ENCODE measurements around the gene MXRA8.
"Not testable (repeated sequence)": the region's sequence is repeated elsewhere in the genome, so short reads cannot be mapped to it uniquely, and the experiment has no call there.

The MXRA8 gene

GRCh38 chr1:1391225-1391624 lies 32.9 kb upstream of the MXRA8 start:
- no peak for DNase-seq (ENCODE audit: low spot score)

GRCh38 chr1:1390675-1391074 lies 32.3 kb upstream of the MXRA8 start:
- DNase-seq (ENCODE audit: low spot score): no peak

- DNase-seq (ENCODE audit: low spot score): no peak
Measured at GRCh38 chr1:1388078-1388472, 29.7 kb upstream of the MXRA8 start.

GRCh38 chr1:1387098-1388077 lies 29.0 kb upstream of the MXRA8 start:
- DNase-seq (ENCODE audit: low spot score): no peak

DNA sequence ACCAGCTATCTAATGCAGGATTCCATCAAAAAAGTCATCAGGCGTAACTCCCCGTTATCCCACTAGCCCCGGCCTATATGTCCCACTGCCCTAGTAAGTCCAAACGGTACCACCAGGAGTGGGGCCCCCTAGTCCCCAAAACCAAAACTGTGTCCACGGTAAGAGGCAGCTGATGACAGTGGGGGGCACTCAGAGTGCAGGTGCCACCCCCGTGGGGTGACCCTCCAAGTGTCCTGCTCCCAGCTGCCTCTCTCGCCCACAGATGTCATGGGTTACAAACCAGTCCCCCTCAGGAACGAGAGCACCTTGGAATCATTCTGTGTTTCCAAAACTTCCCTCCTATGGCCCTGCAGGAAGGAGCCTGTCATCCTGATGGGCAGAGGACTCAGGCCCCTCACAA lies 27.6 kb upstream of the MXRA8 start:
- no peak for DNase-seq (ENCODE audit: low spot score)

GRCh38 chr1:1385339-1385738 lies 27.0 kb upstream of the MXRA8 start:
- DNase-seq (ENCODE audit: low spot score): not testable (repeated sequence)

DNA sequence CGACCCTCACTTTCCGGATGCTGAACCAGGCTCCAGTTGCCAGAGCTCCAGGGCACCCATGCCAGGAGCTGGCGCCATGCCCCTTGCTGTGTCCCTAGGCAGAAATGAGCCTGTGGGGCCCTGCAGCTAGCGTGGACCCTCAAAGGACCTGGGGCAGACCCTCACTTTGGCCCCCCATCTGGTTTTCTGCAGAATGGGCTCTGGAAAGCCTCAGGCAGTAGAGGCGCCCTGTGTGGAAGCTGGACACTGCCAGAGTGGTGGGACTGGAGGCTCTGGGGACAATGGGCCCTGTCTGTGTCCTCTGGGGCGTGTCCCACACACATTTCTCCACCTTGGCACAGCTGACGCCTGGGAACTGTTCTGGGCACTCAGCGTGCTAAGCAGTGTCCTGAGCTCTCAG lies 22.9 kb upstream of the MXRA8 start:
- no peak for DNase-seq (ENCODE audit: low spot score)

DNA sequence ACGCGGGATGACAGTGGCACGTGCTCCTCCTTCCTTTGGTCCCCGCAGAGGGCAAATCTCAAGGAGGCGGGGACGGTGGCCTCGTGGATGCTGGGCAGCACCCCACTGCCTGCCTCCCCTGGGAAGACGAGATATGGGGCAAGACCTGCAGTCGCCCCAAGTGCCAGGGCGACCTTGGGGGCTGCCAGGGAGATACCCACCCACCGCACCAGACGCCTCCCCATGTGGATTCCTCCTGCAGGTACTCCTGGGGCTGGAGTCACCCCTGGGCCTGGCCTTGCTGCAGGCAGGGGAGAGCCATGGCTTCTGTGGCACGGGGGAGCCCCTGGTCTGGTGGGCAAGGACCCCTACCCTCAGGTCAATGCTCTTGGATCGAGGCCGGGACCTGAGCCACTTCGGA lies 22.5 kb upstream of the MXRA8 start:
- DNase-seq (ENCODE audit: low spot score): no peak

DNA sequence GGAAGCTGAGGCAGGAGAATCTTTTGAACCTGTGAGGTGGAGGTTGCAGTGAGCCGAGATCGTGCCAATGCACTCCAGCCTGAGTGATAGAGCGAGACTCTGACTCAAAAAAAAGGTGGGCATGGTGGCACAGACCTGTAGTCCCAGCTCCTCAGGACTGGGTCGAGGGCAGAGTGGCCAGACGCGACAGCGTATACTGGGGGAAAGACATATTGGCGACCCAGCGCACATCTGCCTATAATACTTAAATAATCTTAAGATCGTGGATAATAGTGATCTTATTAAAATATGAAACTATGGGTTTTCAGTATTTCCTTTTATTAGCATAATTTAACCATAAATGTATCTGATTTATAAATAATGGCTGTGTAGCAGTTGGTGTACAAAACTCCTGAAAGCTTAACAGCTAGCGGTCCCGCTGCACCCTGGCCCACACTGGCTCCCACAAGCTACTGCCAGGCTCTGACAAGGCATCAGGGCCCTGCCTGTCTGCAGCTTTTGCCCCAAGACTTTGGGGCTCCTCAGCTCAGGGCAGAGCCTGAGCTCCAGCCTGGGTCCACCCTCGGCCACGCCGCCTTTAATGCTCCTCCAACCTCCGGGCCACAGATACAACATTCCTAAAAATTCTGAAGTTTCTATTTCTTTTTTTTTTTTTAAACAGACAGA lies 19.3 kb upstream of the MXRA8 start:
- no peak for DNase-seq (ENCODE audit: low spot score)

- DNase-seq (ENCODE audit: low spot score): no peak
Measured at GRCh38 chr1:1376551-1377226, 18.3 kb upstream of the MXRA8 start.

GRCh38 chr1:1374929-1375662 lies 16.7 kb upstream of the MXRA8 start, which contains the start of gene AURKAIP1:
Gene AURKAIP1 (minus strand): TSS chr1:1375207. CDS start chr1:1374756, 451 bp downstream.
- peak; percentile 99 for DNase-seq (ENCODE audit: low spot score)

- no peak for DNase-seq (ENCODE audit: low spot score)
Measured at GRCh38 chr1:1374589-1374928, 16.2 kb upstream of the MXRA8 start.

DNA sequence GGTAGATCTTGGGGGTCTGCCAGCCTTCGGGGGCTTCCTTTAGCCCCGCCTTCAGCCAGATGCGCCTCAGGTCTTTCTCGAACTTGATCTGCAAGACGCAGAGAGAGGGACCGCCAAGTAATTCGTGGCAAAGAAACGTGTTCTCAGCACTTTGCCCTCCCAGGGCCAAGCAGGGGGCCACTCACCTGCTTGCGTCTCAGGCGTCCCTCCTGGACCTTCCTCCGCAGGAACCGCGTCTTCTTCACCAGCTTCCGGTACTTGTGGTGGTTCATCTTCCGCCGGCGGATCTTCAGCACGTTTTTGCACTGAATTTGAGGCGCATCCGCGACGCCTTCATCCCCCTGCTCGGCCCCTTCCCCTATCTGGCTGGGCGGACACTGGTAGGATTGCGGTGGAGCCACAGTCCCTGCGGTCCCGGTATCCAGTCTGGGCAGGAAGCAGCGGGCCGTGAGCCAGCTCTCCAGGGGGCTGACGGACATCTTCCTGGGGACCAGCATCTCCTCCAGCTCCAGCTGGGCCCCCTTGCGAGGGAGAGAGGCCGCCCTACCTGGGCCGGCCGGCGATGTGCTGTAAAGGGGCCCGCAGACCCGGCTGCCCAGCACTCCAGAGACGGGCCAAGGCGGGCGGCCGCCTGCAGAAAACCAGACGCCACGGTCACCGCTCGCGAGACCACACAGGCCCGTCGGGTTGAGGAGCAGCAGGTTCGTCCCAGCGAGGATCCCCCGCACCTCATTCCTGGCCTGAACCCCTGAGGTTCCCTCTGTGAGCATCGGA lies 15.6 kb upstream of the MXRA8 start:
- DNase-seq (ENCODE audit: low spot score): no peak

DNA sequence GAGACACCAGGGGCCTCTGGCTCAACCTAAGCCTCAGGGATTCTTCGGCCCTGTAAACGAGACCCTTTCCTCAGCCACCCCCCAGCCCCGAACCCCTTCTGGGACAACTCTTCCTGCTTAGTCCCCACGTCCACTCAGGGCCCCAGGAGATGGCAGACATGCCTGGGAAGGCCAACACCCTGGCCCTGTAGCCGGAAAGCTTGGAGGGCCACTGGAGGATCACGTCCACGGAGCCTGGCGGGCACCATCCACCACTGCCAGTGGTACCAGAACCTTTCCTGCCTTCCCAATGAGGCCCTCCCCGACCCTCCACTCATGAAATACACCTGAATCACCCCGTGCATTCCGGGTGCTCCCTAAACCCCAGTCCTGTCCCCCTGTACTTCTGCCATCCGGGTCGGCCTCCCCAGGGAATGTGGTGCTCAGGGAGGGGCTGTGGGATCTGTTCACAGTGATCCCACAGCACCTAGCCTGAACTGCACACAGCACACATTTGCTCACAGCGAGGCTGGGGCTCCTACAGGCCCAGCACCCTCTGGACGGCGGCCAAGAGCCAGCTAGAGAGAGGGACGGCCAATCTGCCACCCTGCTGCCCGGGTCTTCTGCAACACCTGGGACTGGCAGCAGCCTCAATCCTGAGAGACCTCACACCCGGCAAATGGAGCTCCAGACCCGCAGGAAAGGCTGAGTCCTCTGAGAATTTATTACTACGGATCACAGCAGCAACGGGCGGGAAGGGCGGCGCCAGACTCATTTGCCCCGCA lies 14.9 kb upstream of the MXRA8 start:
- no peak for DNase-seq (ENCODE audit: low spot score)

- DNase-seq (ENCODE audit: low spot score): no peak
Measured at GRCh38 chr1:1371746-1372711, 13.7 kb upstream of the MXRA8 start.

GRCh38 chr1:1371364-1371745 lies 13.0 kb upstream of the MXRA8 start:
- DNase-seq (ENCODE audit: low spot score): no peak

- no peak for DNase-seq (ENCODE audit: low spot score)
Measured at GRCh38 chr1:1370771-1371300, 12.5 kb upstream of the MXRA8 start.

DNA sequence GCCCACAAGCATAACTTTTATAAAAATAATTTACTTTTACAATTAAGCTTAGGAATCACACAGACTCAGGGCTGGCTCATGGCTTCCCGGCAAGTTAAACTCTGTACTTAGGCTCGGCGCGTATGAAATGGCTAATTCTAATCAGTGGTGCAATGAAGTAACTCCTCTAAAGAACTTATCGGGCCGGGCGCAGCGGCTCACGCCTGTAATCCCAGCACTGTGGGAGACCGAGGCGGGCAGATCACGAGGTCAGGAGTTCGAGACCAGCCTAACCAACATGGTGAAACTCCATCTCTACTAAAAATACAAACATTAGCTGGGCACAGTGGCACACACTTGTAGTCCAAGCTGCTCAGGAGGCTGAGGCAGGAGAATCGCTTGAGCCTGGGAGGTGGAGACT lies 11.7 kb upstream of the MXRA8 start:
- not testable (repeated sequence) for DNase-seq (ENCODE audit: low spot score)

GRCh38 chr1:1367315-1367714 lies 9.0 kb upstream of the MXRA8 start:
- no peak for DNase-seq (ENCODE audit: low spot score)

Data from Ammon's horn (tissue), 1 donor.